Measurements from ENCODE around the gene PMEPA1.

Gene PMEPA1

GRCh38 chr20:57603120-57603519, 106.7 kb downstream of the PMEPA1 start:
- no peak for DNase-seq (ENCODE audit: low read depth)

DNA sequence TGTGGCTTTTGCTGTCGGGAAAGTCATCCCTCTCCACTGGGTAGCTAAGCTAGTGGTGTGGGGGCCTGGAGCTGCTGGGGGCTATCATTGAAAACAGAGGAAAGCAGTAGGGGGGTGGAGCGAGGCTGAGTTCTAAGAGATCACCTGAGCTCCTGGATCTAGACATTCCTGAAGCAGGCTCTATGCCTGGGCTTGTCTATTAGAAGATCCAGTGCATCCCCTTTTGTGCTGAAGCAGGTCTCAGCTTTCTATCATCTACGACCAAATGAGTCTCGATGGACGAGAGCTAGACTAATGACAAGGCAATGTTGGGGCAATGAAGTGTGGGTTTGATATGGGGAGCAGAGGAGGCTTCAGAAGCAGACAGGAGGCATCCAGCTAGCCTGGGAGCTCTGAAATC, 108.1 kb downstream of the PMEPA1 start:
- no peak overlapping the region for H3K4me3 ChIP-seq (ENCODE audit: low read depth, low read length)
- no peak for DNase-seq (ENCODE audit: low read depth)

More at GRCh38 chr20:57603120-57603519, 106.7 kb downstream of the PMEPA1 start:
- no peak overlapping the region for H3K4me3 ChIP-seq (ENCODE audit: low read depth, low read length)

DNA sequence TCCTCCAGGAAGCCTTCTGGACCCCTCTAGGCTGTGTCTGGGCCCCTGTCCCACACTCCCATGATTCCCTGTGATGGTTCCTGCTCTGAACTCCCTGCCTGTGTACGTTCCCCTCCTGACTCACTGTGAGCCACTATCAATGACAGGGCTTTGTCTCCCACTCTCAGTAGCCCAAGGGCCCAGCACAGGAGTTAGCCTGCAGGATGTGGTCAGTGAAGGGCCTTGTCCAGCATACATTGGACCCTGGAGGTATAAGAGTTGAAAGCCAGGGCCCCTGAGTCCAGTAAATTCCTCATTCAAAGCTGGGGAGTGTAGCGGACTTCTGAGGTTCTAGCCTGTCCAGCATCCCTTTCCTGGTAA, 108.6 kb downstream of the PMEPA1 start:
- no peak for DNase-seq (ENCODE audit: low read depth)

DNA sequence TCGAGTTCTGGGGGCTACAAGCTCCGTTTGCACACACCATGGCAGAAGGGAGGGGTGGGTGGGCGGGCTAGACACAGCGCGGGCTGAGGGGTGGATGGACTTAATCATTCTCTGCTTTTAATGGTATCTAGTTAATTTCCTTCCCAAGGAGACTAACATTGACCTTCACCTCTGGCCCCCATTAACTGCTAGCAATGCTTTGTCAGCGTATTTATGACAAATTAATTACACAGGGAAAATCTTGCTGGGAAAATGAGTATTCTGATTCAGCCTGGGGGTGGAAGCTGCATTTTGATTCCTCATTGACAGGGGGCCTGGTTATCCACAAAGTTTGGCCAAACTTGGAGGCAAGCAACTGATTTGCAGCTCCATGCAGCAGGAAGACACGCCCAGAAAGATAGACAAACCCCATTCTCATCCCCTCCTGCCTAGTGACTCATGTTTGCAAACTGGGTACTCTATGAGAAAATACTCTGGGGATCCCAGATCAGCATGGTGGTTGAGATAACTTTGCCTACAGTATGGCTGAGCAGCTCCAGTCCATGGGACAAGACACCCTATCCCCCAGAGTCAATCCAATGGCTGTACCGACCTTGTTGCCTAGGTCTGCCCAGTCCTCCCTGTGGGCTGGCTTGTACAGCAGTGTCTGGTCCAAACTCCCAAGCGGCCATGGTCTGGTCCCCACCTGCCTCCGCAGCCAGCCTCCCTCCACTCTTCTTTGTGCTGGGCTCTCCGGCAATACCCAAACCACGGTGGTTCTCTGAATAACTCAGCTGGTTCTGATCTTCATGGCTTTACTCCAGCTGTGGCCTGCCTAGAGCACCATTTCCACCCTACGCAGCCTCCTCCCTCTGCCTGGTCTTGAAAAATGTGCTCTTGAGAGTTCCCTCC, 109.2 kb downstream of the PMEPA1 start:
- no peak overlapping the region for H3K4me3 ChIP-seq (ENCODE audit: low read depth, low read length)
- DNase-seq (ENCODE audit: low read depth): no peak

More for the DNA sequence above, 108.6 kb downstream of the PMEPA1 start:
- no peak overlapping the region for H3K4me3 ChIP-seq (ENCODE audit: low read depth, low read length)

DNA sequence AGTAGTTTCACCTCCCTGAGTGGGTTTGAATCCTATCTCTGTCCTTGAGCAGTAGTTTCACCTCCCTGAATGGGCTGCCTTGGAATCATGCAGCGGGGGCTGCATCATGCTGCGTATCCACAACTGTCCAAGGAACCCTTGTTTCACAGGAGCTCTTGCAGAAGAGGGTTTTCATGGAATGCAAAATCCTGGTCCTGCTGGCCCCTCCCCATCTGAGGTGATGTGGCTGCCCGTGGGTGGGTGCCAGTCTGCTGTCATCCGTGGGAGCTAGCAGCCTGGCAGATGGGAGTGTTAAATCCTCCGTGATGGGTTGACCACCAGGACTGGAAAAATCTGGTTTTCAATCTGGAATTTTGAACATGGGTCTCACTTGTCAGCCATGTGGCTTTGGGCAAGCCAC, 111.3 kb downstream of the PMEPA1 start:
- DNase-seq (ENCODE audit: low read depth): no peak
- H3K4me3 ChIP-seq (ENCODE audit: low read depth, low read length): no peak overlapping the region
